ENCODE data around the gene TRHDE.
"Not testable (repeated sequence)": the region's sequence is repeated elsewhere in the genome, so short reads cannot be mapped to it uniquely, and the experiment has no call there.

Gene TRHDE

DNA sequence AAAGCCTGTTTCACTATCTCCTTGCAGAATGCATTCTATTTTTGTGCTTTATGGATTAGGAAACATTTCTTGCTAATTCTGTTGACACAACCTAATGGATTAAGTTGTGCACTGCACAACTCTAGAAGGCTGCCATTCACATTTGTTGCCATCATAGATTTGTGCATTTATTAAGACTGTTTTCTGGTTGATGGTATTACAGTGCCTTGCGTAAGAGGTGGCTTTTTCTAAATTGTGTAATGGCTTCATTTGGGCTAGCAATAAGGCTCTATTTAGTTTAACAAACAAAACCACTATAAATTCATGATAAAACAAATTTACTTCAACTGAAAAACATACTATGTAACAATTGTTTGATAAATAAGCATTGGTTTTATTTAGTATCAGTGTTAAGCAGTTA lies 175.9 kb downstream of the TRHDE start:
- no peak for DNase-seq

GRCh38 chr12:72448805-72449204 lies 176.6 kb downstream of the TRHDE start:
- no peak for DNase-seq

DNA sequence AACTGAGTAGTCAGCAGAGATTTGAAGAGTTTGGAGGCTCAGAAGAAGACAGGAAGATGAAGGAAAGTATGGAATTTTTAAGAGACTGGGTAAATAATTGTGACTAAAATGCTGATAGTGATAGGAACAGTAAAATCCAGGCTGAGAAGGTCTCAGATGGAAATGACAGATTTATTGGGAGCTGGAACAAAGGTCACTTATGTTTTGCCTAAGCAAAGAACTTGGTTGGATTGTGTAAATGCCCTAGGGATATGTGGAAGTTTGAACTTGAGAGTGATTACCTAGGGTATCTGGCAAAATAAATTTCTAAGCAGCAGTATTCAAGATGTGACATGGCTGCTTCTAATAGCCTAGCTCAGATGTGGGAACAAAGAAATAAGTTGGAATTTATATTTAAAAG lies 180.9 kb downstream of the TRHDE start:
- no peak for DNase-seq

DNA sequence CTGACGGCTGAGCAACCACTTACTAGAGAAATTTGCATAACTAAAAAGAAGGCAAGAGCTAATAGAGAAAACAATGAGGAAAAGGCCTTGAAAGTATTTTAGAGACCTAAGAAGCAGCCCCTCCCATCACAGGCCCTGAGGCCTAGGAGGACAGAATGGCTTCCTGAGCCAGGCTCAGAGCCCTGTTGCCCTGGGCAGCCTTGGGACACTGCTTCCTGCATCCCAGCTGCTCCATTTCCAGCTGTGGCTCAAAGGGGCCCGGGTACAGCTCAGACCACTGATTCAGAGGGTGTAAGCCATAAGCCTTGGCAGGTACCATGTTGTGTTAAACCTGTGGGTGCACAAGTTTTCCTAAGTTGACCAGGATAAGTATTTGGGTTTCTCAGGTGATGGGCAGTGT lies 181.4 kb downstream of the TRHDE start:
- DNase-seq = no peak

GRCh38 chr12:72464471-72464870 lies 192.3 kb downstream of the TRHDE start:
- DNase-seq = no peak

DNA sequence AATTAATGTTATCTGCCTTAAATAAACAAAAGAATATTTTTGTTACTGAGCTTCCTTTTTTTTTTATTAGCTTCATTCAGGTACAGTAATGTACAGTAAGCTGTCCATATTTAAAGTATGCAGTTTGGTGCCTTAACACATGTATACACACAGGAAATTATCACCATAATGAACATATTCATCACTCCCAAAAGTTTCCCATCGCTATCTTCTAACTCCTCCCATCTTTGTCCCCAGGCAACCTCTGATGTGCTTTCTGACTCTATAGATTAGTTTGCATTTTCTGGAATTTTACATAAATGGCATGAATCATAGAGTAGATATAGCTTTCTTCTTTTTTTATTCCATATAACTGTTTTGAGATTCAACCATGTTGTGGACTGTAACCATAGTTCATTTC lies 193.0 kb downstream of the TRHDE start:
- no peak for DNase-seq

GRCh38 chr12:72465940-72466630 lies 193.9 kb downstream of the TRHDE start:
- DNase-seq = no peak

DNA sequence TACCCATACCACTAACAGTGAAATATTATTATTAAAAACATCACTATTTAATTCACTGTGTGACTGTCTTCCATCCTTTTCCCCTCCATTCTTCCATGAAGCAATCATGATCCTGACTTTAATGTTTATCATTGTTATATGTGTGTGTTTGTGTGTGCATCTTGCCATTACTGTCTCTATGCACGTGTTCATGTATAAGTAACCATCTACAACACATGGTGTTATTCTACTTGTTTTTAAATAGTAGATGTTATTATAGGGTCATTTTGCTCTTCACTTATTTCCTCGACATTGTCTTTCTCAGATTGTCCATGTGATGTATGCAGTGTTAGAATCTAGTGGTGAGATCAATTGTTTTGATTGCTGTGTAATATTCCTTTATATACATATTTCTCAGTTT lies 195.8 kb downstream of the TRHDE start:
- DNase-seq = no peak

GRCh38 chr12:72468505-72468904 lies 196.3 kb downstream of the TRHDE start:
- no peak for DNase-seq

DNA sequence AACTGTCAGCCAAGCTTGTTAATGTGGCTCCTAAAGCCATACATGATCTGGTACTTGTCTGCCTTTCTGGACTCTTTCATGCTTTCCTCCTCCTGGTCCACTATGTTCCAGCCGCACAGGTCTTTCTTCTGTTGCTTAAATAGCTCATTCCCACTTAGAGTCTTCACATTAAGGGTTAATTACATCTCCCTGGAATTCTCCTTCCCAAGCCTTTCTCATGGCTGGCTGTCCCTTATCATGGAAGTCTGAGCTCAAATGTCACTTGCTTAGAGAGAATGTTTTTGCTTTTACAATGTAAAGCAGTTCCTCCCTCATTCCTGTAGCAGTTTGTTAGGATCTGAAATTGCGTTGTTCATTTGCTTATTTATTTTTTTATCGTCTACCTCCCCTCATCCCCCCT lies 199.6 kb downstream of the TRHDE start:
- DNase-seq = no peak

- DNase-seq = no peak
These were observed 200.2 kb downstream of the TRHDE start for GRCh38 chr12:72472350-72472749.

DNA sequence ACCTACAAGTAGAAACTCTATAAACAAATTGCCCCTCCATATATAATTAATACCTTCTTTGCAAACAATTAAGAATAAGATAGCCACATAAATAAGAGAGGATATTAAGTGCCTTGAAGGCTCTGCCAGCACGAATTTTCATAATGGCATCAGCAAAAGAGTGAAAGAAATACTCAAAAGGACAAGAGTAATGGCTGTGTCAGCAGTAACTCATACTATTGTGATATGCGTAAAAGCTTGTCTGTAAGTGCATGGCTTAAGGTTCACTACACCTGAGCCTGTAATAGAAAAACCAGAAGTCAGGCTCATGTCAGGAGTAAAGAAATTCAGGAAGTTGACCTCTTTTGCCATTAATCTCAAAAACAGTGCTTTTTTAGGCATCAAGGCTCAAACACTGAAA lies 204.1 kb downstream of the TRHDE start:
- DNase-seq = no peak

GRCh38 chr12:72485017-72485701 lies 213.0 kb downstream of the TRHDE start:
- DNase-seq = no peak

DNA sequence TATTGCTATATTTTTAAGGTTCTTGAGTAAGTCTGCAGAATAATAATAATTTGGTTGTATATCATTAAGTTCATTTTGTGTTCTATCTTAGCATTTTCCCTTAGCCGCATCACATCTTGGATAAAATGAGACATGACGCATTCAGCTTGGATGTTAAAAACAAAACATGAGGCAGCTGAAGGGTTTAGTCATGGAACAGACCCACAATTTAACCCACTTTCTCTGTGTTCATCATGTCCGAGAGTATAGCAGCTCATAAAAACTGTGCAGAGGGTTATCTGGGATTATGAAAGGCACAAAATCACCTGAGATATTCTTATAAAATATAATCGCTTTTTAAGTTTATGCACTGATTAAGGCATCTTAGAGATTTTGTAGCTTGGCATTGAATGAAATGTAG lies 219.3 kb downstream of the TRHDE start:
- no peak for DNase-seq

DNA sequence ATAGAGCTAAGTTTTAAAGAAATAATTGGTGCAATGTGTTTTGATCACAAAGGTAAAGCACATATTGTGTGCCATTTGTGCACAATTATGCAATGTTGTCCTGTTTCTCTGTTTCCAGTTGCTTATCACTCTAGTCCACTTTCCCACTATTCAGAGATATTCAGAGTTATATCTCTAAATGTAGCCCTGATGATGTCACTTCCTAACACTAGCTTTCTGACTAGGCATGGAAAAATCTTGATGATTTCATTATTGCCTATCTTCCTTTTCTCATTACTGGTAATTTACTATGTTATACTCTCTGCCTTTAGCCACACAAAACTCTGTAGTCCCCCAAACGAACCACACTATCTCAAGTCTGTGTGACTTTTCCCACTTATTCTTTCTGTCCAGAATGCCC lies 221.2 kb downstream of the TRHDE start:
- DNase-seq = no peak

GRCh38 chr12:72498354-72498753 lies 226.2 kb downstream of the TRHDE start:
- no peak for DNase-seq

DNA sequence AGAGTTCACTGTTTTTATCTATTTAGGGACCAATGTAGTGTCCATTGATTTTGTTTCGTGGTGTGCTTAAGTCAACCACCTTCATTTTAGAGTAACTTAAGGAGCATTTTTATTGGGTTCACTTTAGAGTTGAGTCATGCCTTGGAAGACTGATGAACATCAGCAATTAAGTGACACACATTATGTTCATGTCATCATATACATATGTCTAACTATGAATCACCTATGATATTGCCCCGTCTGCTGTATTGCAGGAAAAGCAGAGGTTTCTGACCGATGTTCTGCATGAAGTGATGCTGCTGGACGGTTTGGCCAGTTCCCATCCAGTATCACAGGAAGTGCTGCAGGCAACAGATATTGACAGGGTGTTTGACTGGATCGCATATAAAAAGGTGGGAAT lies 227.1 kb downstream of the TRHDE start:
- DNase-seq = no peak

DNA sequence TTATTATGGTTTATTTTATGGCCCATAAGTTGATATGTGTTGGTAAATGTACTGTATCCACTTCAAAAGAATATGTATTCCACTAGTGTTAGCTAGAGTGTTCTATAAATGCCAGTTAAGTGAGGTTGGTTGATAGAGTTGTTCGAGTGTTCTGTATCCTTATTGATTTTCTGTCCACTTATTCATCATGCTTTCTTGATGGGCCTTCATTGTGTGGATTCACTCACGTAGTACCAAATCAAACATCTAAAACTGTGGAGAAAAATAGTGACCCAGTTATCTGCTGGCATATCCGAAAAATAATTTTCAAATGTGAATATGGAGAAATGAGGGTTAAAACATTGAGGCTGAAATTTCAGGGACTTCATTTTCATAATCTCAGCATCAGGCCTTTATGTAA lies 230.4 kb downstream of the TRHDE start:
- no peak for DNase-seq

- no peak for DNase-seq
These were observed 233.1 kb downstream of the TRHDE start for GRCh38 chr12:72505227-72505626.

GRCh38 chr12:72509891-72510290 lies 237.7 kb downstream of the TRHDE start:
- DNase-seq = no peak

GRCh38 chr12:72510772-72511171 lies 238.6 kb downstream of the TRHDE start:
- DNase-seq = no peak

GRCh38 chr12:72511498-72511897 lies 239.3 kb downstream of the TRHDE start:
- DNase-seq = no peak

GRCh38 chr12:72511906-72512305 lies 239.7 kb downstream of the TRHDE start:
- DNase-seq = no peak

DNA sequence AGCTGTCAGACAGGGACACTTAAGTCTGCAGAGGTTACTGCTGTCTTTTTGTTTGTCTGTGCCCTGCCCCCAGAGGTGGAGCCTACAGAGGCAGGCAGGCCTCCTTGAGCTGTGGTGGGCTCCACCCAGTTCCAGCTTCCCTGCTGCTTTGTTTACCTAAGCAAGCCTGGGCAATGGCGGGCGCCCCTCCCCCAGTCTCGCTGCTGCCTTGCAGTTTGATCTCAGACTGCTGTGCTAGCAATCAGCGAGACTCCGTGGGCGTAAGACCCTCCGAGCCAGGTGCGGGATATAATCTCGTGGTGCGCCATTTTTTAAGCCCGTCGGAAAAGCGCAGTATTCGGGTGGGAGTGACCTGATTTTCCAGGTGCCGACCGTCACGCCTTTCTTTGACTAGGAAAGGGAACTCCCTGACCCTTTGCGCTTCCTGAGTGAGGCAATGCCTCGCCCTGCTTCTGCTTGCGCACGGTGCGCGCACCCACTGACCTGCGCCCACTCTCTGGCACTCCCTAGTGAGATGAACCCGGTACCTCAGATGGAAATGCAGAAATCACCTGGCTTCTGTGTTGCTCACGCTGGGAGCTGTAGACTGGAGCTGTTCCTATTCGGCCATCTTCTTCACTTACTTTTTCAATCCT lies 248.0 kb downstream of the TRHDE start:
- DNase-seq = not testable (repeated sequence)

All from Kasumi-1 (cell line).